Mucosa of rectum (tissue), 2 donors: Measurements from ENCODE around the gene RORB.

Experiments used
- H3K27ac ChIP-seq, 2 donors: one replicate each; pipeline ENCODE4 v1.7.0; 2013; ENCODE audit warnings: inconsistent platforms in 2 of 2, low read depth in 2 of 2, low read length in 2 of 2
- H3K27me3 ChIP-seq, 2 donors: one replicate each; pipeline ENCODE4 v1.7.0; 2013; ENCODE audit warnings: low read length in 2 of 2; ENCODE audit not compliant: control insufficient read depth in 2 of 2, insufficient read depth in 2 of 2
- H3K36me3 ChIP-seq, 2 donors: one replicate each; pipeline ENCODE4 v1.7.0; 2013; ENCODE audit warnings: low read length in 2 of 2; ENCODE audit not compliant: control insufficient read depth in 2 of 2, insufficient read depth in 2 of 2
- H3K4me1 ChIP-seq, 2 donors: one replicate each; pipeline ENCODE4 v1.7.0; 2013; ENCODE audit warnings: low read length in 2 of 2, mild to moderate bottlenecking in 1 of 2; ENCODE audit not compliant: control insufficient read depth in 2 of 2, insufficient read depth in 2 of 2
- H3K4me3 ChIP-seq, 2 donors: one replicate each; pipeline ENCODE4 v1.7.0; 2013; ENCODE audit warnings: low read length in 2 of 2
- H3K9ac ChIP-seq, 2 donors: one replicate each; pipeline ENCODE4 v1.7.0; 2013; ENCODE audit warnings: low read length in 2 of 2, low read depth in 1 of 2, mild to moderate bottlenecking in 1 of 2
- H3K9me3 ChIP-seq, 2 donors: one replicate each; pipeline ENCODE4 v1.7.0; 2013; ENCODE audit warnings: low read length in 2 of 2; ENCODE audit not compliant: control insufficient read depth in 2 of 2
- donor health status: healthy.
- donor health status: Normal muscosa, but diverticular disease.

Gene RORB

GRCh38 chr9:74496819-74497747, at the start of gene RORB:
Gene RORB (plus strand): TSS chr9:74497335. CDS start chr9:74497977, 642 bp downstream.
- Histone ChIP-seq H3K4me1 (peaks cover 2 to 4% of the 10 kb centered on the region in 2 donors), H3K27me3 (peaks cover 18 to 25% of the 10 kb centered on the region in 2 donors), H3K4me3 (peak within 1 kb of the TSS; percentile 54 to 83), H3K9me3 (no peaks in the 10 kb centered on the region), H3K9ac (no peak within 1 kb of the TSS), H3K27ac (no peak within 1 kb of the TSS), H3K36me3 (no peaks in the 10 kb centered on the region)

- Histone ChIP-seq H3K27ac (no peak overlapping the region), H3K4me1 (no peaks in the 10 kb centered on the region), H3K9me3 (no peaks in the 10 kb centered on the region), H3K27me3 (no peaks in the 10 kb centered on the region), H3K9ac (no peak overlapping the region), H3K4me3 (no peak overlapping the region), H3K36me3 (no peaks in the 10 kb centered on the region)
Measured at GRCh38 chr9:74447451-74448193, 49.5 kb upstream of the RORB start.

- no peak overlapping the region for H3K9ac ChIP-seq
- no peaks in the 10 kb centered on the region for H3K27me3 ChIP-seq
- no peaks in the 10 kb centered on the region for H3K4me1 ChIP-seq
- no peaks in the 10 kb centered on the region for H3K36me3 ChIP-seq
- no peak overlapping the region for H3K4me3 ChIP-seq
- H3K9me3 ChIP-seq, result no peaks in the 10 kb centered on the region
- no peak overlapping the region for H3K27ac ChIP-seq
Measured at GRCh38 chr9:74449060-74449459, 48.1 kb upstream of the RORB start.

- H3K36me3 ChIP-seq, result no peaks in the 10 kb centered on the region
- no peaks in the 10 kb centered on the region for H3K9me3 ChIP-seq
- H3K9ac ChIP-seq, result no peak overlapping the region
- H3K4me1 ChIP-seq, result no peaks in the 10 kb centered on the region
- no peaks in the 10 kb centered on the region for H3K27me3 ChIP-seq
- no peak overlapping the region for H3K4me3 ChIP-seq
- H3K27ac ChIP-seq, result no peak overlapping the region
Measured at GRCh38 chr9:74458832-74459231, 38.3 kb upstream of the RORB start.

- Histone ChIP-seq H3K27ac (no peak overlapping the region), H3K36me3 (no peaks in the 10 kb centered on the region)
Measured at GRCh38 chr9:74463825-74464224, 33.3 kb upstream of the RORB start.

GRCh38 chr9:74478606-74479005, 18.5 kb upstream of the RORB start:
- H3K9ac ChIP-seq, result no peak overlapping the region
- H3K27ac ChIP-seq, result no peak overlapping the region
- no peak overlapping the region for H3K4me3 ChIP-seq
- H3K27me3 ChIP-seq, result no peaks in the 10 kb centered on the region
- no peaks in the 10 kb centered on the region for H3K36me3 ChIP-seq
- no peaks in the 10 kb centered on the region for H3K9me3 ChIP-seq
- H3K4me1 ChIP-seq, result no peaks in the 10 kb centered on the region

More at GRCh38 chr9:74463825-74464224, 33.3 kb upstream of the RORB start:
- Histone ChIP-seq H3K9ac (no peak overlapping the region), H3K9me3 (no peaks in the 10 kb centered on the region), H3K4me1 (no peaks in the 10 kb centered on the region), H3K27me3 (no peaks in the 10 kb centered on the region), H3K4me3 (no peak overlapping the region)

- no peak overlapping the region for H3K9ac ChIP-seq
- no peak overlapping the region for H3K4me3 ChIP-seq
- no peak overlapping the region for H3K27ac ChIP-seq
- H3K4me1 ChIP-seq, result no peaks in the 10 kb centered on the region
- H3K36me3 ChIP-seq, result no peaks in the 10 kb centered on the region
- no peaks in the 10 kb centered on the region for H3K9me3 ChIP-seq
- no peaks in the 10 kb centered on the region for H3K27me3 ChIP-seq
Measured at GRCh38 chr9:74479711-74480110, 17.4 kb upstream of the RORB start.

- no peak overlapping the region for H3K4me3 ChIP-seq
- H3K36me3 ChIP-seq, result no peaks in the 10 kb centered on the region
- no peak overlapping the region for H3K9ac ChIP-seq
Measured at GRCh38 chr9:74487395-74487794, 9.7 kb upstream of the RORB start.

GRCh38 chr9:74493512-74493911, 3.6 kb upstream of the RORB start:
- peaks cover 2 to 3% of the 10 kb centered on the region in 2 donors for H3K4me1 ChIP-seq
- H3K27me3 ChIP-seq, result peaks cover 10% of the 10 kb centered on the region in 2 donors
- no peak overlapping the region for H3K4me3 ChIP-seq
- H3K9ac ChIP-seq, result no peak overlapping the region
- H3K36me3 ChIP-seq, result no peaks in the 10 kb centered on the region
- H3K9me3 ChIP-seq, result no peaks in the 10 kb centered on the region
- H3K27ac ChIP-seq, result no peak overlapping the region

More at GRCh38 chr9:74487395-74487794, 9.7 kb upstream of the RORB start:
- Histone ChIP-seq H3K4me1 (no peaks in the 10 kb centered on the region), H3K27me3 (no peaks in the 10 kb centered on the region), H3K9me3 (no peaks in the 10 kb centered on the region), H3K27ac (no peak overlapping the region)

GRCh38 chr9:74494490-74494889, 2.6 kb upstream of the RORB start:
- no peaks in the 10 kb centered on the region for H3K36me3 ChIP-seq
- no peaks in the 10 kb centered on the region for H3K9me3 ChIP-seq
- no peak overlapping the region for H3K9ac ChIP-seq
- H3K4me3 ChIP-seq, result no peak overlapping the region
- H3K27me3 ChIP-seq, result peaks cover 18% of the 10 kb centered on the region in 2 donors
- peaks cover 2 to 4% of the 10 kb centered on the region in 2 donors for H3K4me1 ChIP-seq
- no peak overlapping the region for H3K27ac ChIP-seq
